ENCODE measurements around the gene BICRA. TPM values are rescaled to one million over a fixed set of nuclear protein-coding genes. Genes with fewer than 3 reads are reported as not detected.
A peak's percentile ranks its signal among the peaks of the same experiment; 100 is the strongest.

BICRA gene
- total RNA-seq, 1 donor from 2014 or later = 15.6 TPM

DNA sequence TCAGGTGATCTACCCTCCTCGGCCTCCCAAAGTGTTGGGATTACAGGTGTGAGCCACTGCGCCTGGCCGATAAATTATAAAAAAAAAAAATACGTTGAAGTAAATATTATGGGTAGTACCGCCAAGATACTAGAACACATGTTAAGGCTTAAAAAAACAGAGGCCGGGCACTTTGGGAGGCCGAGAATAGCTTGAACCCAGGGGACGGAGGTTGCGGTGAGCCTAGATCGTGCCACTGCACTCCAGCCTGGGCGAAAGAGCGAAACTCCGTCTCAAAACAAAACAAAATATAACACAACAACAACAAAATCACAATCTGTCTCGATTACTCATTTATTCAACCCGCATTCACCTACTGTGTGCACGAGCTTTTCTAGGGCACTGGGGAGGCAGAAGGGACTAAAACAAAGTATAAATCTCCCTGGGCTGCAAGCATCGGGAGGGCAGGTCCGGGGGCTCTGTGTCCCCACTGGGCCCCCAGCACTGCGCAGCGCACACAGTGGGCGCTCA lies 1.3 kb upstream of the BICRA start:
- H3K36me3 Mint-ChIP-seq = peaks cover 3% of the 10 kb centered on the region
- no peaks in the 10 kb centered on the region for H3K36me3 ChIP-seq
- peak overlapping the region; percentile 88 for H3K27ac ChIP-seq
- H3K4me1 ChIP-seq = peaks cover 14% of the 10 kb centered on the region
- peaks cover 24% of the 10 kb centered on the region for H3F3A ChIP-seq (ENCODE audit: low read depth)
- no peak for TF ChIP-seq EZH2phosphoT487 (IDR thresholded peaks at IDR 0.05)
- no peak for TF ChIP-seq EZH2 (IDR thresholded peaks at IDR 0.05)
- H3K27me3 ChIP-seq = no peaks in the 10 kb centered on the region
- peak overlapping the region; percentile 84 for H3K9ac ChIP-seq
- peaks cover 43% of the 10 kb centered on the region for H4K20me1 ChIP-seq (ENCODE audit: low read depth)
- peak overlapping the region; percentile 90 for H3K4me3 Mint-ChIP-seq
- no peak overlapping the region for H2AFZ ChIP-seq (replicated peaks)
- H3K9me3 Mint-ChIP-seq = no peaks in the 10 kb centered on the region
- H3K27me3 Mint-ChIP-seq (ENCODE audit: insufficient read depth, low read depth) = peaks cover 2% of the 10 kb centered on the region
- H3K4me2 ChIP-seq = peak overlapping the region; percentile 82
- H3K79me2 ChIP-seq (ENCODE audit: low read depth) = peaks cover 53% of the 10 kb centered on the region
- H3K27ac Mint-ChIP-seq = peak overlapping the region; percentile 94
- peaks cover 17% of the 10 kb centered on the region for H3K4me1 Mint-ChIP-seq
- no peak for DNase-seq (ENCODE audit: low spot score)
- H3K4me3 ChIP-seq = peak overlapping the region; percentile 94
- no peaks in the 10 kb centered on the region for H3K9me3 ChIP-seq (ENCODE audit: low read depth)

DNA sequence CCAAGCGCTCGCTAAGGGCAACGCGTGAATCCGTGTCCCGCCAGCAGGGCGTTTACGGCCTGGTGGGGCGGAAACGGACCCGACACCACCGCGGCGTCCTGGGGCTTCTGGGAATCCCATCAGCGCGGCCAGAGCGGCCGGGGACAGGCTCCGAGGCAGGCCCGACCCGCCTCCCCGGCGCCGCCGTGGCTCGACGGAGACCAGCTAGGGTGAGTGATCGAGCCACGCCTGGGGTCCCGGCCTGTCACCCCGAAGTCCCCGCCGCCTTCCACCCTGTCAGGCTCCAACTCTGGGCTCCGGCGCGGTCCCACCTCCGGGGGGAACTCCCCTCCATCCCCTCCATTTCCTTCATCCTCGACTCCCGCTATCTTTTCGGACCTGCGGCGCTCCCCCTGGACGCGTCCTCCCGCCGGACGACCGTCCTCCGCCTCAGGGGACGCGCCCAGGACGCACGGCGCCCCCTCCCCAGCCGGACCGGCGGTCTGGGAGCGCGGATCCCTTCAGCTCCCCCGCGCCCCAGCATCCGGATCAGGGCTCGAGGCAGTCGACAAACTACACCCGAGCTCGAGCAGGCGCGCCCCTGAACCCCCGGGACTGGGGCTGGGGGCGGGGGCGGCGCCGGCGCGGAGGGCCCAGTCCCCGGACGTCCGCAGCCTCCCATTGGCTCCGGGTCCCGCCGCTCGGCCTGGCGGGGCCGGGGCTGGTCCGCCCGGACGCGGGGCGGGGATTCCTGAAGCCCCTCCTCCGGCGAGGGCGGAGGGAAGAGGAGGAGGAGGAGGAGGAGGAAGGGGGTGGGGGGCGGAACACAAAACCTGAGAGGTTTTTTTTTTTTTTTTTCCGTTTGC lies 638 bp upstream of the BICRA start:
- Mint-ChIP-seq H3K27ac (no peak overlapping the region), H3K4me3 (peak overlapping the region; percentile 90), H3K9me3 (no peaks in the 10 kb centered on the region), H3K27me3 (ENCODE audit: insufficient read depth, low read depth) (peaks cover 2% of the 10 kb centered on the region), H3K4me1 (peaks cover 24% of the 10 kb centered on the region), H3K36me3 (peaks cover 3% of the 10 kb centered on the region)
- H3K4me2 ChIP-seq = peak overlapping the region; percentile 82
- no peaks in the 10 kb centered on the region for H3K9me3 ChIP-seq (ENCODE audit: low read depth)
- H3K79me2 ChIP-seq (ENCODE audit: low read depth) = peaks cover 60% of the 10 kb centered on the region
- peaks cover 50% of the 10 kb centered on the region for H4K20me1 ChIP-seq (ENCODE audit: low read depth)
- peak overlapping the region; percentile 88 for H3K27ac ChIP-seq
- H3K9ac ChIP-seq = peak overlapping the region; percentile 84
- DNase-seq (ENCODE audit: low spot score) = peak; percentile 98
- H3K4me1 ChIP-seq = peaks cover 20% of the 10 kb centered on the region
- H3F3A ChIP-seq (ENCODE audit: low read depth) = peaks cover 31% of the 10 kb centered on the region
- TF ChIP-seq EZH2phosphoT487 (IDR thresholded peaks at IDR 0.05) (no peak), EZH2 (IDR thresholded peaks at IDR 0.05) (no peak)
- TF ChIP-seq, protein P1, sequence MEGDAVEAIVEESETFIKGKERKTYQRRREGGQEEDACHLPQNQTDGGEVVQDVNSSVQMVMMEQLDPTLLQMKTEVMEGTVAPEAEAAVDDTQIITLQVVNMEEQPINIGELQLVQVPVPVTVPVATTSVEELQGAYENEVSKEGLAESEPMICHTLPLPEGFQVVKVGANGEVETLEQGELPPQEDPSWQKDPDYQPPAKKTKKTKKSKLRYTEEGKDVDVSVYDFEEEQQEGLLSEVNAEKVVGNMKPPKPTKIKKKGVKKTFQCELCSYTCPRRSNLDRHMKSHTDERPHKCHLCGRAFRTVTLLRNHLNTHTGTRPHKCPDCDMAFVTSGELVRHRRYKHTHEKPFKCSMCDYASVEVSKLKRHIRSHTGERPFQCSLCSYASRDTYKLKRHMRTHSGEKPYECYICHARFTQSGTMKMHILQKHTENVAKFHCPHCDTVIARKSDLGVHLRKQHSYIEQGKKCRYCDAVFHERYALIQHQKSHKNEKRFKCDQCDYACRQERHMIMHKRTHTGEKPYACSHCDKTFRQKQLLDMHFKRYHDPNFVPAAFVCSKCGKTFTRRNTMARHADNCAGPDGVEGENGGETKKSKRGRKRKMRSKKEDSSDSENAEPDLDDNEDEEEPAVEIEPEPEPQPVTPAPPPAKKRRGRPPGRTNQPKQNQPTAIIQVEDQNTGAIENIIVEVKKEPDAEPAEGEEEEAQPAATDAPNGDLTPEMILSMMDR (IDR thresholded peaks at IDR 0.05) = no peak
- H3K36me3 ChIP-seq = no peaks in the 10 kb centered on the region
- peak overlapping the region; percentile 94 for H3K4me3 ChIP-seq
- H2AFZ ChIP-seq (replicated peaks) = peak overlapping the region; percentile 82
- H3K27me3 ChIP-seq = no peaks in the 10 kb centered on the region

DNA sequence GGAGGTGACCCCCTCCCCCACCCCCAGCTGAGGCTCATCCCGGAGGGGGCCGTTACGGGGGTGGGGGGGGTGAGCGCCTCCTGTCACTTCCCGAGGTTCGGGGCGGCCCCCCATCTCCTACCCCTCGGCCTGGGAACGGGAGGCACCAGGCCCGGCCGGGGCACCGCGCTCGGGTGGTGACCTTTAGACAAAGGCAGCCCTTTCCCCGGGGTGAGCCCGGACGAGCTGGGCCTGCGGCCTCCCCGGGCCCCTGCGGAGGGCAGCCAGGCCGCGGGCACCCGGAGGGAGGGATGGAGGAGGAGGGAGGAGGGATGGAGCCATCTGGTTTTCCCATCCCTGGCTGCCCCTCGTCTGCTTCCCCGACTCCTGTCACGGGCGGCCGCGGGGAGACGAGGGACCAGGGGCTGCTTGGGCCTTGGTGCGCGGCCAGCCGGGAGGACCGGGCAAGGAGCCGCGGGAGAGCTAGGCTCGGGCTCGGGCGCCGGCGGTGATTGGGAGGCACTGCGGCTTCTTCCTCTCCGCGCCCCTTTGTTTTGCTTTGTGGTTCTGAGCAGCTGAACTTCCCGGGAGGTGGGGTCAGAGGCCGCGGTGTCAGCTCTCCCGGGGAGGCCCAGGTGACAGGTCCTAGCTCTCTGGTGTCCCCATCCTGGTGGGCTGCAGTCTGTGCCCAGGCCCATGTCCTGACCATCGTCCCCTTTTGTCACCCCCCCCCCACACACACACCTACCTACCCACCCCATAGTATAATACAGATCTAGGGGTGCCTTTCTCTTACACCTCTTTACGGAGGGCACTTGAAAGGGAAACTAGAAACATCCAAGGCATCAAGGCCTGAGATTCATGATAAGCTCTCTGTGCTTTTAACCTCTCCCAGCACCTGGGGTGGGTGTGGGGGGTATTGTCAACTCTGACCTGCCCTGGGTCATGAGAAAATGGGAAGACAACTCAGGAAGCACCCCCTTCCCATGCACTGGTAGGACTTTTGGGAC lies 1.3 kb downstream of the BICRA start:
- no peaks in the 10 kb centered on the region for H3K9me3 ChIP-seq (ENCODE audit: low read depth)
- Mint-ChIP-seq H3K4me3 (peak overlapping the region; percentile 98), H3K27ac (peak overlapping the region; percentile 81), H3K4me1 (peaks cover 37% of the 10 kb centered on the region), H3K9me3 (no peaks in the 10 kb centered on the region), H3K36me3 (peaks cover 5% of the 10 kb centered on the region), H3K27me3 (ENCODE audit: insufficient read depth, low read depth) (peaks cover 2% of the 10 kb centered on the region)
- peaks cover 28% of the 10 kb centered on the region for H3K4me1 ChIP-seq
- H3K4me2 ChIP-seq = peak overlapping the region; percentile 94
- H3K4me3 ChIP-seq = peak overlapping the region; percentile 94
- peak overlapping the region; percentile 84 for H3K9ac ChIP-seq
- H3K27me3 ChIP-seq = no peaks in the 10 kb centered on the region
- H3K79me2 ChIP-seq (ENCODE audit: low read depth) = peaks cover 79% of the 10 kb centered on the region
- peaks cover 69% of the 10 kb centered on the region for H4K20me1 ChIP-seq (ENCODE audit: low read depth)
- no peak overlapping the region for H2AFZ ChIP-seq (replicated peaks)
- peak; percentile 84 for DNase-seq (ENCODE audit: low spot score)
- peak overlapping the region; percentile 89 for H3K27ac ChIP-seq
- TF ChIP-seq, protein P1 (IDR thresholded peaks at IDR 0.05) = no peak
- no peak for TF ChIP-seq EZH2 (IDR thresholded peaks at IDR 0.05)
- H3K36me3 ChIP-seq = no peaks in the 10 kb centered on the region
- H3F3A ChIP-seq (ENCODE audit: low read depth) = peaks cover 45% of the 10 kb centered on the region

All from neural progenitor cell (in vitro differentiated cells).